NB4 (cell line): ENCODE measurements around the gene CERCAM.

ENCODE experiments used
- POLR2A ChIP-seq: IDR thresholded peaks from 2 replicates; pipeline ENCODE4 v1.6.1; 2011; ENCODE audit warnings: mild to moderate bottlenecking; ENCODE audit not compliant: insufficient read length; ENCODE audit errors: extremely low read depth
- TF ChIP-seq, protein P1 (sequence below): IDR thresholded peaks from one replicate; pipeline ENCODE4 v1.5.1; 2012; ENCODE audit warnings: low read depth, low read length

- TF ChIP-seq, protein P1, sequence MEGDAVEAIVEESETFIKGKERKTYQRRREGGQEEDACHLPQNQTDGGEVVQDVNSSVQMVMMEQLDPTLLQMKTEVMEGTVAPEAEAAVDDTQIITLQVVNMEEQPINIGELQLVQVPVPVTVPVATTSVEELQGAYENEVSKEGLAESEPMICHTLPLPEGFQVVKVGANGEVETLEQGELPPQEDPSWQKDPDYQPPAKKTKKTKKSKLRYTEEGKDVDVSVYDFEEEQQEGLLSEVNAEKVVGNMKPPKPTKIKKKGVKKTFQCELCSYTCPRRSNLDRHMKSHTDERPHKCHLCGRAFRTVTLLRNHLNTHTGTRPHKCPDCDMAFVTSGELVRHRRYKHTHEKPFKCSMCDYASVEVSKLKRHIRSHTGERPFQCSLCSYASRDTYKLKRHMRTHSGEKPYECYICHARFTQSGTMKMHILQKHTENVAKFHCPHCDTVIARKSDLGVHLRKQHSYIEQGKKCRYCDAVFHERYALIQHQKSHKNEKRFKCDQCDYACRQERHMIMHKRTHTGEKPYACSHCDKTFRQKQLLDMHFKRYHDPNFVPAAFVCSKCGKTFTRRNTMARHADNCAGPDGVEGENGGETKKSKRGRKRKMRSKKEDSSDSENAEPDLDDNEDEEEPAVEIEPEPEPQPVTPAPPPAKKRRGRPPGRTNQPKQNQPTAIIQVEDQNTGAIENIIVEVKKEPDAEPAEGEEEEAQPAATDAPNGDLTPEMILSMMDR = no peak
- no peak for TF ChIP-seq POLR2A
Observed at GRCh38 chr9:128473104-128473503, 52.4 kb downstream of the CERCAM start.
